Lung (tissue), 12 donors: Measurements from ENCODE around the gene DSC3. TPM values are rescaled to one million over a fixed set of nuclear protein-coding genes. Genes with fewer than 3 reads are reported as not detected.

Source experiments
- ATAC-seq: fragments of 200-7000 bp; cut with Tn5 transposase; one replicate; pipeline ENCODE4 v1.9.1; 2020; ENCODE audit warnings: moderate number of reproducible peaks; ENCODE audit not compliant: insufficient read depth, low FRiP score
- DNase-seq, 3 donors: peaks; one replicate each; pipeline ENCODE4 v3.0.0-alpha.2; 2013 to 2017
- H3K27ac ChIP-seq, 2 donors: one replicate each; pipeline ENCODE4 v1.5.1; 2013; ENCODE audit warnings: mild to moderate bottlenecking in 2 of 2, moderate library complexity in 2 of 2, control low read depth in 1 of 2, inconsistent platforms in 1 of 2, low read depth in 1 of 2, low read length in 1 of 2
- H3K27me3 ChIP-seq, 3 donors: one replicate each; pipeline ENCODE4 v1.5.1; 2013; ENCODE audit warnings: low read length in 2 of 3; ENCODE audit not compliant: control insufficient read depth in 3 of 3, insufficient read depth in 3 of 3
- H3K36me3 ChIP-seq, 4 donors: one replicate each; pipeline ENCODE4 v1.5.1; 2013; ENCODE audit warnings: low read length in 4 of 4, mild to moderate bottlenecking in 1 of 4, moderate library complexity in 1 of 4; ENCODE audit not compliant: control insufficient read depth in 4 of 4, insufficient read depth in 4 of 4
- H3K4me1 ChIP-seq, 5 donors: one replicate each; pipeline ENCODE4 v1.5.1; 2013; ENCODE audit warnings: low read length in 5 of 5, mild to moderate bottlenecking in 2 of 5, moderate library complexity in 1 of 5; ENCODE audit not compliant: control insufficient read depth in 5 of 5, insufficient read depth in 5 of 5
- H3K4me3 ChIP-seq: one replicate; pipeline ENCODE4 v1.5.1; 2013; ENCODE audit warnings: mild to moderate bottlenecking, control low read depth, moderate library complexity
- H3K9ac ChIP-seq, 2 donors: one replicate each; pipeline ENCODE4 v1.5.1; 2013; ENCODE audit warnings: low read length in 2 of 2, control low read depth in 1 of 2; ENCODE audit not compliant: insufficient read depth in 1 of 2
- H3K9me3 ChIP-seq, 4 donors: one replicate each; pipeline ENCODE4 v1.5.1; 2013; ENCODE audit warnings: low read length in 3 of 4, mild to moderate bottlenecking in 1 of 4, moderate library complexity in 1 of 4; ENCODE audit not compliant: control insufficient read depth in 4 of 4, insufficient read depth in 3 of 4
- CTCF ChIP-seq: IDR thresholded peaks from 2 replicates; pipeline ENCODE4 v1.5.1; 2012; ENCODE audit warnings: mild to moderate bottlenecking; ENCODE audit errors: control extremely low read depth, extremely low read depth
- WGBS, 2 donors: extraction: QIAGEN DNeasy Blood & Tissue Kit; methylation state at CpG; one replicate each; pipeline ENCODE4 v1.1.7; 2013; 5-methylcytosine and 5-hydroxymethylcytosine counted together
- polyA plus RNA-seq, 2 donors: library from polyadenylated mRNA; stranded (reverse); fragments of 200-250 nt; gene quantifications; one replicate each; pipeline ENCODE4 v1.2.1, GENCODE V29; 2013
- total RNA-seq, 2 donors: library from RNA; depleted of rRNA in 1 of 2; stranded (reverse); fragments of >200 nt in 1 of 2; gene quantifications; one replicate each; pipeline ENCODE4 v1.2.1, GENCODE V29; 2014 to 2021
- donor health status: control.
- donor health status: control.
- donor health status: Bipolar disorder and iron deficiency.
- donor health status: healthy.
- donor health status: DM: yes; HTN: yes; CAD: no.

The DSC3 gene
- total and polyA plus RNA-seq, 4 donors: 0.41 to 1.3 (median 0.52) TPM

GRCh38 chr18:31061945-31062344, 19.4 kb upstream of the DSC3 start:
- 19 to 34% methylated on average over 4 of the region's 4 CpGs for WGBS, 2 donors
- Histone ChIP-seq H3K27ac (no peak overlapping the region), H3K36me3 (no peaks in the 10 kb centered on the region), H3K27me3 (peaks cover 0 to 2% (median 0%) of the 10 kb centered on the region in 3 donors), H3K9me3 (no peaks in the 10 kb centered on the region), H3K4me1 (peaks cover 0 to 5% (median 0%) of the 10 kb centered on the region in 5 donors), H3K4me3 (no peak overlapping the region), H3K9ac (no peak overlapping the region)
- ATAC-seq (no peak), DNase-seq (peak in 2 of 3 donors; percentile 13 to 50)
- TF ChIP-seq CTCF: no peak

- Histone ChIP-seq H3K9ac (no peak overlapping the region), H3K4me3 (no peak overlapping the region), H3K4me1 (peaks cover 0 to 12% (median 0%) of the 10 kb centered on the region in 5 donors), H3K27me3 (peaks cover 0 to 2% (median 0%) of the 10 kb centered on the region in 3 donors), H3K36me3 (no peaks in the 10 kb centered on the region), H3K9me3 (no peaks in the 10 kb centered on the region), H3K27ac (no peak overlapping the region)
- DNase-seq (no peak), ATAC-seq (no peak)
- TF ChIP-seq CTCF: no peak
- 94 to 97% methylated on average over 3 of the region's 3 CpGs for WGBS, 2 donors
Measured at GRCh38 chr18:31058897-31059296, 16.4 kb upstream of the DSC3 start.

- ATAC-seq: no peak
- Histone ChIP-seq H3K36me3 (no peaks in the 10 kb centered on the region), H3K9ac (no peak overlapping the region), H3K9me3 (peaks cover 0 to 2% (median 0%) of the 10 kb centered on the region in 4 donors), H3K27ac (no peak overlapping the region), H3K27me3 (peaks cover 0 to 2% (median 0%) of the 10 kb centered on the region in 3 donors), H3K4me1 (peaks cover 0 to 12% (median 0%) of the 10 kb centered on the region in 5 donors), H3K4me3 (no peak overlapping the region)
- no peak for DNase-seq
- no peak for TF ChIP-seq CTCF
- WGBS, 2 donors: 83 to 89% methylated on average over 4 of the region's 4 CpGs
Measured at GRCh38 chr18:31057917-31058316, 15.4 kb upstream of the DSC3 start.

- DNase-seq (peak in 2 of 3 donors; percentile 78 to 94), ATAC-seq (no peak)
- no peak for TF ChIP-seq CTCF
- Histone ChIP-seq H3K27ac (no peak overlapping the region), H3K36me3 (no peaks in the 10 kb centered on the region), H3K9ac (no peak overlapping the region), H3K4me3 (no peak overlapping the region), H3K27me3 (no peaks in the 10 kb centered on the region), H3K4me1 (peaks cover 0 to 12% (median 0%) of the 10 kb centered on the region in 5 donors), H3K9me3 (peaks cover 0 to 2% (median 0%) of the 10 kb centered on the region in 4 donors)
- WGBS, 2 donors: 57 to 72% methylated on average over 5 of the region's 5 CpGs
Measured at GRCh38 chr18:31057051-31057450, 14.5 kb upstream of the DSC3 start.
